GM12878 (cell line): Measurements from ENCODE around the gene DNAH17.

ENCODE experiments used
- CTCF ChIP-seq, 3 experiments: IDR thresholded peaks in 2 of 3; conservative IDR thresholded peaks in 1 of 3; 2 replicates each; pipeline ENCODE4 v1.5.1; 2011; ENCODE audit warnings: low read depth in 3 of 3, low read length in 3 of 3, mild to moderate bottlenecking in 3 of 3, control low read depth in 2 of 3, moderate library complexity in 2 of 3, inconsistent platforms in 1 of 3, mixed read lengths in 1 of 3; ENCODE audit not compliant: control insufficient read depth in 2 of 3, insufficient read depth in 1 of 3; ENCODE audit errors: extremely low read depth in 1 of 3
- ESRRA ChIP-seq: IDR thresholded peaks from 2 replicates; pipeline ENCODE4 v1.6.1; 2012; ENCODE audit warnings: mild to moderate bottlenecking, low read length, improper control_type of control experiment
- EZH2 ChIP-seq: IDR thresholded peaks from 2 replicates; pipeline ENCODE4 v1.6.1; 2012; ENCODE audit warnings: low read depth, mild to moderate bottlenecking, control low read depth, inconsistent platforms, low read length, borderline replicate concordance; ENCODE audit not compliant: control insufficient read depth
- FOXM1 ChIP-seq: IDR thresholded peaks from 2 replicates; pipeline ENCODE4 v1.6.1; 2012; ENCODE audit warnings: low read depth, mild to moderate bottlenecking, inconsistent platforms, low read length, moderate library complexity
- HDGF ChIP-seq: fragments of 450-650 bp; IDR thresholded peaks from 2 replicates; pipeline ENCODE4 v1.6.1; 2016; ENCODE audit warnings: antibody characterized with exemption
- POLR2A ChIP-seq: IDR thresholded peaks from 2 replicates; pipeline ENCODE4 v1.6.1; 2011; ENCODE audit warnings: low read depth, mild to moderate bottlenecking, low read length
- PRDM15 ChIP-seq: fragments of 450-650 bp; formaldehyde crosslinking; IDR thresholded peaks from 2 replicates; pipeline ENCODE4 v1.4.0; 2020; ENCODE audit warnings: mild to moderate bottlenecking, moderate library complexity
- SPI1 ChIP-seq: IDR thresholded peaks from 2 replicates; pipeline ENCODE4 v1.6.1; 2011; ENCODE audit warnings: low read depth, mild to moderate bottlenecking, low read length, moderate library complexity, borderline replicate concordance; ENCODE audit not compliant: insufficient read depth
- SUPT20H ChIP-seq: IDR thresholded peaks from 2 replicates; pipeline ENCODE4 v1.6.1; 2011; ENCODE audit warnings: low read depth, mild to moderate bottlenecking, low read length, moderate library complexity, borderline replicate concordance; ENCODE audit not compliant: control insufficient read depth
- YBX1 ChIP-seq: fragments of 450-650 bp; IDR thresholded peaks from 2 replicates; pipeline ENCODE4 v1.6.1; 2016; ENCODE audit warnings: antibody characterized with exemption
- ZBTB40 ChIP-seq: fragments of 450-650 bp; IDR thresholded peaks from 2 replicates; pipeline ENCODE4 v1.6.1; 2016; ENCODE audit warnings: mild to moderate bottlenecking, moderate library complexity, borderline replicate concordance
- TF ChIP-seq, protein P1 (sequence below): fragments of 150-350 bp; IDR thresholded peaks from 2 replicates; pipeline ENCODE4 v1.6.1; 2016; ENCODE audit warnings: low read depth, low read length
- TF ChIP-seq, protein P2 (sequence below): IDR thresholded peaks from 2 replicates; pipeline ENCODE4 v1.6.1; 2011; ENCODE audit warnings: low read depth, low read length, improper control_type of control experiment, borderline replicate concordance
- TF ChIP-seq, protein P3 (sequence below): IDR thresholded peaks from 2 replicates; pipeline ENCODE4 v1.6.1; 2012; ENCODE audit warnings: low read depth, low read length, improper control_type of control experiment

DNA sequence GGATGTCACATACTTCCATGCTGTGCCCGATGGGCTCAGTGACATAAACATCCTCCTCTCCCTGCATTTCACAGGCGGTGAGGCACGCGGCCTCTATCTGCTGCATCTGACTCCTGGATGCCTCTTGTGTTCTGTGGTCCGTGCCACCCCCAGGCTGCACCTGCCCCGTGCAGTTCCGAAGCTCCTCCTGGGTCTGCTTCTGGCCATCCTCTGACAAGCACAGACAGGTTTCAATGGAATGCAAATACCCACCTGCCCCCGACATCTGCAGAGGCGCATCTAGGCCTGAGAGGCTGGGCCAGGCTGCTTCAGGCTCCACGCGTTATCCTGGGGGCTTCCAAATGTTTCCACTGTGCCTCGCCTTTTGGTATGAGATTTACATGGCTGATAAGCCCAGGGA lies 46.3 kb upstream of the DNAH17 start:
- TF ChIP-seq ZBTB40 = no peak
- TF ChIP-seq, protein P1, sequence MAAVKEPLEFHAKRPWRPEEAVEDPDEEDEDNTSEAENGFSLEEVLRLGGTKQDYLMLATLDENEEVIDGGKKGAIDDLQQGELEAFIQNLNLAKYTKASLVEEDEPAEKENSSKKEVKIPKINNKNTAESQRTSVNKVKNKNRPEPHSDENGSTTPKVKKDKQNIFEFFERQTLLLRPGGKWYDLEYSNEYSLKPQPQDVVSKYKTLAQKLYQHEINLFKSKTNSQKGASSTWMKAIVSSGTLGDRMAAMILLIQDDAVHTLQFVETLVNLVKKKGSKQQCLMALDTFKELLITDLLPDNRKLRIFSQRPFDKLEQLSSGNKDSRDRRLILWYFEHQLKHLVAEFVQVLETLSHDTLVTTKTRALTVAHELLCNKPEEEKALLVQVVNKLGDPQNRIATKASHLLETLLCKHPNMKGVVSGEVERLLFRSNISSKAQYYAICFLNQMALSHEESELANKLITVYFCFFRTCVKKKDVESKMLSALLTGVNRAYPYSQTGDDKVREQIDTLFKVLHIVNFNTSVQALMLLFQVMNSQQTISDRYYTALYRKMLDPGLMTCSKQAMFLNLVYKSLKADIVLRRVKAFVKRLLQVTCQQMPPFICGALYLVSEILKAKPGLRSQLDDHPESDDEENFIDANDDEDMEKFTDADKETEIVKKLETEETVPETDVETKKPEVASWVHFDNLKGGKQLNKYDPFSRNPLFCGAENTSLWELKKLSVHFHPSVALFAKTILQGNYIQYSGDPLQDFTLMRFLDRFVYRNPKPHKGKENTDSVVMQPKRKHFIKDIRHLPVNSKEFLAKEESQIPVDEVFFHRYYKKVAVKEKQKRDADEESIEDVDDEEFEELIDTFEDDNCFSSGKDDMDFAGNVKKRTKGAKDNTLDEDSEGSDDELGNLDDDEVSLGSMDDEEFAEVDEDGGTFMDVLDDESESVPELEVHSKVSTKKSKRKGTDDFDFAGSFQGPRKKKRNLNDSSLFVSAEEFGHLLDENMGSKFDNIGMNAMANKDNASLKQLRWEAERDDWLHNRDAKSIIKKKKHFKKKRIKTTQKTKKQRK = no peak
- no peak for TF ChIP-seq HDGF
- no peak for TF ChIP-seq SPI1
- TF ChIP-seq FOXM1 = no peak
- TF ChIP-seq, protein P2, sequence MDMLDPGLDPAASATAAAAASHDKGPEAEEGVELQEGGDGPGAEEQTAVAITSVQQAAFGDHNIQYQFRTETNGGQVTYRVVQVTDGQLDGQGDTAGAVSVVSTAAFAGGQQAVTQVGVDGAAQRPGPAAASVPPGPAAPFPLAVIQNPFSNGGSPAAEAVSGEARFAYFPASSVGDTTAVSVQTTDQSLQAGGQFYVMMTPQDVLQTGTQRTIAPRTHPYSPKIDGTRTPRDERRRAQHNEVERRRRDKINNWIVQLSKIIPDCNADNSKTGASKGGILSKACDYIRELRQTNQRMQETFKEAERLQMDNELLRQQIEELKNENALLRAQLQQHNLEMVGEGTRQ = no peak
- TF ChIP-seq CTCF (IDR thresholded peaks at IDR 0.05 in 2 of 3, conservative IDR thresholded peaks at IDR 0.05 in 1 of 3; ENCODE audit: control insufficient read depth in 2 of 3, extremely low read depth in 1 of 3, insufficient read depth in 1 of 3, low read depth in 3 of 3, low read length in 3 of 3) = no peak
- TF ChIP-seq YBX1 = no peak
- TF ChIP-seq ESRRA = no peak
- no peak for TF ChIP-seq POLR2A
- no peak for TF ChIP-seq EZH2
- TF ChIP-seq PRDM15 = no peak
- TF ChIP-seq, protein P3, sequence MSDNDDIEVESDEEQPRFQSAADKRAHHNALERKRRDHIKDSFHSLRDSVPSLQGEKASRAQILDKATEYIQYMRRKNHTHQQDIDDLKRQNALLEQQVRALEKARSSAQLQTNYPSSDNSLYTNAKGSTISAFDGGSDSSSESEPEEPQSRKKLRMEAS = no peak
- no peak for TF ChIP-seq SUPT20H
